ENCODE results near the gene BARD1. TPM values are rescaled to one million over a fixed set of nuclear protein-coding genes. Genes with fewer than 3 reads are reported as not detected.

BARD1 gene
- total and polyA plus RNA-seq, 2 of the 13 experiments (the other 11 are each of a cell fraction or from before 2014, with no cell fraction given) = 5.3 to 30.4 TPM

DNA sequence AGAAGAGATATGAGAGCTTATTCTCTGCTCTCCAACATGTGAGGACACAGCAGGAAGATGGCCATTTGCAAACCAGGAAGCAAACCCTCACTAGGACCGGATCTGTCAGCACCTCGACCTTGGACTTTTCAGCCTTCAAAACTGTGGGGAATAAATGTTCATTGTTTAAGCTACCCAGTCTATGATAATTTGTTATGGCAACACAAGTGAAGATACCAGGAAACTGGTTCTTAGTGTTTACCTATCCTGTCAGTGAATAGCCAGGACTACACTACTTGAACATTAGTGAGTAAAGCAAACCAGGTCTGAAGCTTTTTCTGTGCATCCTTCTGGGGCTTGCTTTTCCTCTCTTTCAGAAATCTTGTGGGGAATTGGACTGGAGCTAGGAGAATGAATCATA, 44.4 kb upstream of the BARD1 start (continued):
- peak; percentile 42 for TF ChIP-seq GABPA (IDR thresholded peaks at IDR 0.05; ENCODE audit: low read depth, low read length)
- TF ChIP-seq GABPA (CRISPR knock-in tag; IDR thresholded peaks at IDR 0.05; ENCODE audit: low read depth) = peak; percentile 85
- peak; percentile 68; the same call in 1 of the 2 replicates for TF ChIP-seq RXRB (CRISPR knock-in tag; IDR thresholded peaks at IDR 0.05; ENCODE audit: borderline replicate concordance)
- TF ChIP-seq TEAD2 (CRISPR knock-in tag; IDR thresholded peaks at IDR 0.05) = no peak
- TF ChIP-seq RBAK (CRISPR knock-in tag; IDR thresholded peaks at IDR 0.05) = no peak
- TF ChIP-seq, protein P1, sequence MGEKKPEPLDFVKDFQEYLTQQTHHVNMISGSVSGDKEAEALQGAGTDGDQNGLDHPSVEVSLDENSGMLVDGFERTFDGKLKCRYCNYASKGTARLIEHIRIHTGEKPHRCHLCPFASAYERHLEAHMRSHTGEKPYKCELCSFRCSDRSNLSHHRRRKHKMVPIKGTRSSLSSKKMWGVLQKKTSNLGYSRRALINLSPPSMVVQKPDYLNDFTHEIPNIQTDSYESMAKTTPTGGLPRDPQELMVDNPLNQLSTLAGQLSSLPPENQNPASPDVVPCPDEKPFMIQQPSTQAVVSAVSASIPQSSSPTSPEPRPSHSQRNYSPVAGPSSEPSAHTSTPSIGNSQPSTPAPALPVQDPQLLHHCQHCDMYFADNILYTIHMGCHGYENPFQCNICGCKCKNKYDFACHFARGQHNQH (CRISPR knock-in tag; IDR thresholded peaks at IDR 0.05) = peak; percentile 92
- no peak for TF ChIP-seq ZNF337 (CRISPR knock-in tag; IDR thresholded peaks at IDR 0.05; ENCODE audit: borderline replicate concordance, low read depth)
- peak; percentile 53; the same call in 1 of the 2 replicates for TF ChIP-seq NFKBIZ (CRISPR knock-in tag; IDR thresholded peaks at IDR 0.05)
- TF ChIP-seq FOXA1 (IDR thresholded peaks at IDR 0.05) = no peak
- peak; percentile 83 for TF ChIP-seq FOXA1 (CRISPR knock-in tag; IDR thresholded peaks at IDR 0.05)
- TF ChIP-seq ZFP36L2 (CRISPR knock-in tag; IDR thresholded peaks at IDR 0.05) = no peak
- peak; percentile 88 for TF ChIP-seq HNF4A (CRISPR knock-in tag; IDR thresholded peaks at IDR 0.05)
- TF ChIP-seq ATAD3A (CRISPR knock-in tag; IDR thresholded peaks at IDR 0.05) = no peak
- TF ChIP-seq STAT5B (CRISPR knock-in tag; IDR thresholded peaks at IDR 0.05) = no peak
- TF ChIP-seq ZNF792 (CRISPR knock-in tag; IDR thresholded peaks at IDR 0.05) = peak; percentile 68; the same call in 1 of the 2 replicates
- TF ChIP-seq ZNF547 (CRISPR knock-in tag; IDR thresholded peaks at IDR 0.05) = 0 out of 2 replicates have a peak, but pooled peaks have one; percentile 5
- no peak for TF ChIP-seq MAFK (conservative IDR thresholded peaks at IDR 0.05 in 1 of 2, IDR thresholded peaks at IDR 0.05 in 1 of 2; ENCODE audit: low read length in 2 of 2)
- TF ChIP-seq, protein P2, sequence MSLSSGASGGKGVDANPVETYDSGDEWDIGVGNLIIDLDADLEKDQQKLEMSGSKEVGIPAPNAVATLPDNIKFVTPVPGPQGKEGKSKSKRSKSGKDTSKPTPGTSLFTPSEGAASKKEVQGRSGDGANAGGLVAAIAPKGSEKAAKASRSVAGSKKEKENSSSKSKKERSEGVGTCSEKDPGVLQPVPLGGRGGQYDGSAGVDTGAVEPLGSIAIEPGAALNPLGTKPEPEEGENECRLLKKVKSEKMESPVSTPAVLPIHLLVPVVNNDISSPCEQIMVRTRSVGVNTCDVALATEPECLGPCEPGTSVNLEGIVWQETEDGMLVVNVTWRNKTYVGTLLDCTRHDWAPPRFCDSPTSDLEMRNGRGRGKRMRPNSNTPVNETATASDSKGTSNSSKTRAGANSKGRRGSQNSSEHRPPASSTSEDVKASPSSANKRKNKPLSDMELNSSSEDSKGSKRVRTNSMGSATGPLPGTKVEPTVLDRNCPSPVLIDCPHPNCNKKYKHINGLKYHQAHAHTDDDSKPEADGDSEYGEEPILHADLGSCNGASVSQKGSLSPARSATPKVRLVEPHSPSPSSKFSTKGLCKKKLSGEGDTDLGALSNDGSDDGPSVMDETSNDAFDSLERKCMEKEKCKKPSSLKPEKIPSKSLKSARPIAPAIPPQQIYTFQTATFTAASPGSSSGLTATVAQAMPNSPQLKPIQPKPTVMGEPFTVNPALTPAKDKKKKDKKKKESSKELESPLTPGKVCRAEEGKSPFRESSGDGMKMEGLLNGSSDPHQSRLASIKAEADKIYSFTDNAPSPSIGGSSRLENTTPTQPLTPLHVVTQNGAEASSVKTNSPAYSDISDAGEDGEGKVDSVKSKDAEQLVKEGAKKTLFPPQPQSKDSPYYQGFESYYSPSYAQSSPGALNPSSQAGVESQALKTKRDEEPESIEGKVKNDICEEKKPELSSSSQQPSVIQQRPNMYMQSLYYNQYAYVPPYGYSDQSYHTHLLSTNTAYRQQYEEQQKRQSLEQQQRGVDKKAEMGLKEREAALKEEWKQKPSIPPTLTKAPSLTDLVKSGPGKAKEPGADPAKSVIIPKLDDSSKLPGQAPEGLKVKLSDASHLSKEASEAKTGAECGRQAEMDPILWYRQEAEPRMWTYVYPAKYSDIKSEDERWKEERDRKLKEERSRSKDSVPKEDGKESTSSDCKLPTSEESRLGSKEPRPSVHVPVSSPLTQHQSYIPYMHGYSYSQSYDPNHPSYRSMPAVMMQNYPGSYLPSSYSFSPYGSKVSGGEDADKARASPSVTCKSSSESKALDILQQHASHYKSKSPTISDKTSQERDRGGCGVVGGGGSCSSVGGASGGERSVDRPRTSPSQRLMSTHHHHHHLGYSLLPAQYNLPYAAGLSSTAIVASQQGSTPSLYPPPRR (CRISPR knock-in tag; IDR thresholded peaks at IDR 0.05; ENCODE audit: borderline replicate concordance) = 0 out of 2 replicates have a peak, but pooled peaks have one; percentile 44
- TF ChIP-seq SOX6 (IDR thresholded peaks at IDR 0.05) = no peak
- TF ChIP-seq SOX6 (CRISPR knock-in tag; IDR thresholded peaks at IDR 0.05) = peak; percentile 91
- peak; percentile 47; the same call in 1 of the 2 replicates for TF ChIP-seq ZNF12 (CRISPR knock-in tag; IDR thresholded peaks at IDR 0.05)
- TF ChIP-seq, protein P3, sequence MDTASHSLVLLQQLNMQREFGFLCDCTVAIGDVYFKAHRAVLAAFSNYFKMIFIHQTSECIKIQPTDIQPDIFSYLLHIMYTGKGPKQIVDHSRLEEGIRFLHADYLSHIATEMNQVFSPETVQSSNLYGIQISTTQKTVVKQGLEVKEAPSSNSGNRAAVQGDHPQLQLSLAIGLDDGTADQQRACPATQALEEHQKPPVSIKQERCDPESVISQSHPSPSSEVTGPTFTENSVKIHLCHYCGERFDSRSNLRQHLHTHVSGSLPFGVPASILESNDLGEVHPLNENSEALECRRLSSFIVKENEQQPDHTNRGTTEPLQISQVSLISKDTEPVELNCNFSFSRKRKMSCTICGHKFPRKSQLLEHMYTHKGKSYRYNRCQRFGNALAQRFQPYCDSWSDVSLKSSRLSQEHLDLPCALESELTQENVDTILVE (CRISPR knock-in tag; IDR thresholded peaks at IDR 0.05) = no peak
- TF ChIP-seq RARA (CRISPR knock-in tag; IDR thresholded peaks at IDR 0.05) = peak; percentile 72
- TF ChIP-seq ZNF749 (CRISPR knock-in tag; IDR thresholded peaks at IDR 0.05; ENCODE audit: borderline replicate concordance) = no peak
- TF ChIP-seq, protein P4, sequence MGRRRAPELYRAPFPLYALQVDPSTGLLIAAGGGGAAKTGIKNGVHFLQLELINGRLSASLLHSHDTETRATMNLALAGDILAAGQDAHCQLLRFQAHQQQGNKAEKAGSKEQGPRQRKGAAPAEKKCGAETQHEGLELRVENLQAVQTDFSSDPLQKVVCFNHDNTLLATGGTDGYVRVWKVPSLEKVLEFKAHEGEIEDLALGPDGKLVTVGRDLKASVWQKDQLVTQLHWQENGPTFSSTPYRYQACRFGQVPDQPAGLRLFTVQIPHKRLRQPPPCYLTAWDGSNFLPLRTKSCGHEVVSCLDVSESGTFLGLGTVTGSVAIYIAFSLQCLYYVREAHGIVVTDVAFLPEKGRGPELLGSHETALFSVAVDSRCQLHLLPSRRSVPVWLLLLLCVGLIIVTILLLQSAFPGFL (CRISPR knock-in tag; IDR thresholded peaks at IDR 0.05) = no peak
- no peak for TF ChIP-seq ZFP90 (CRISPR knock-in tag; IDR thresholded peaks at IDR 0.05; ENCODE audit: borderline replicate concordance)
